ENCODE measurements around the gene DPH3. TPM values are rescaled to one million over a fixed set of nuclear protein-coding genes. Genes with fewer than 3 reads are reported as not detected.

The DPH3 gene
- total RNA-seq, 1 donor from 2014 or later, result 20.5 TPM

- intact Hi-C loops (cut with DNase I), result no loop called here
- ATAC-seq (peak; percentile 46), DNase-seq (ENCODE audit: missing footprints) (no peak)
Observed at GRCh38 chr3:16297997-16298885, 33.5 kb upstream of the DPH3 start.

GRCh38 chr3:16295298-16295890, 30.7 kb upstream of the DPH3 start:
- ATAC-seq, result no peak
- no peak for DNase-seq (ENCODE audit: missing footprints)
- intact Hi-C loops (cut with DNase I), result no loop called here

- no peak for ATAC-seq
- intact Hi-C loops (cut with DNase I), result no loop called here
- DNase-seq (ENCODE audit: missing footprints), result no peak
Observed at GRCh38 chr3:16294844-16295243, 30.1 kb upstream of the DPH3 start.

- intact Hi-C loops (cut with DNase I), result loop anchor here (1.0 kb wide), 2 partner anchors 221 to 259 kb away; no protein-coding TSS in a partner anchor
- ATAC-seq (no peak), DNase-seq (ENCODE audit: missing footprints) (no peak)
Observed at GRCh38 chr3:16290827-16291196, 26.1 kb upstream of the DPH3 start.

GRCh38 chr3:16290007-16290826, 25.5 kb upstream of the DPH3 start:
- ATAC-seq (no peak), DNase-seq (ENCODE audit: missing footprints) (no peak)
- intact Hi-C loops (cut with DNase I), result loop anchor here (1.0 kb wide), 2 partner anchors 222 to 260 kb away; no protein-coding TSS in a partner anchor

- intact Hi-C loops (cut with DNase I), result no loop called here
- peak; percentile 51 for ATAC-seq
Observed at GRCh38 chr3:16289144-16289889, 24.6 kb upstream of the DPH3 start.

GRCh38 chr3:16288664-16289063, 23.9 kb upstream of the DPH3 start:
- DNase-seq (ENCODE audit: missing footprints) (no peak), ATAC-seq (peak; percentile 90)
- intact Hi-C loops (cut with DNase I), result no loop called here

More at GRCh38 chr3:16289144-16289889, 24.6 kb upstream of the DPH3 start:
- DNase-seq (ENCODE audit: missing footprints), result no peak

- intact Hi-C loops (cut with DNase I), result no loop called here
- ATAC-seq (no peak), DNase-seq (ENCODE audit: missing footprints) (no peak)
Observed at GRCh38 chr3:16286751-16287543, 22.2 kb upstream of the DPH3 start.

GRCh38 chr3:16286161-16286560, 21.4 kb upstream of the DPH3 start:
- intact Hi-C loops (cut with DNase I), result no loop called here
- no peak for DNase-seq (ENCODE audit: missing footprints)
- no peak for ATAC-seq

GRCh38 chr3:16284633-16285032, 19.9 kb upstream of the DPH3 start:
- intact Hi-C loops (cut with DNase I), result no loop called here
- ATAC-seq, result no peak
- DNase-seq (ENCODE audit: missing footprints), result no peak

GRCh38 chr3:16280671-16281070, 15.9 kb upstream of the DPH3 start:
- DNase-seq (ENCODE audit: missing footprints) (no peak), ATAC-seq (no peak)
- intact Hi-C loops (cut with DNase I), result no loop called here

- peak; percentile 23 for ATAC-seq
- no peak for DNase-seq (ENCODE audit: missing footprints)
- intact Hi-C loops (cut with DNase I), result no loop called here
Observed at GRCh38 chr3:16279010-16279801, 14.5 kb upstream of the DPH3 start.

GRCh38 chr3:16277471-16277870, 12.7 kb upstream of the DPH3 start:
- no peak for ATAC-seq
- DNase-seq (ENCODE audit: missing footprints), result no peak
- intact Hi-C loops (cut with DNase I), result no loop called here

GRCh38 chr3:16273867-16274266, 9.1 kb upstream of the DPH3 start:
- ATAC-seq (no peak), DNase-seq (ENCODE audit: missing footprints) (no peak)
- intact Hi-C loops (cut with DNase I), result no loop called here

- DNase-seq (ENCODE audit: missing footprints) (no peak), ATAC-seq (no peak)
- intact Hi-C loops (cut with DNase I), result no loop called here
Observed at GRCh38 chr3:16272588-16272987, 7.8 kb upstream of the DPH3 start.

- intact Hi-C loops (cut with DNase I), result no loop called here
- DNase-seq (ENCODE audit: missing footprints) (no peak), ATAC-seq (no peak)
Observed at GRCh38 chr3:16270855-16271254, 6.1 kb upstream of the DPH3 start.

- DNase-seq (ENCODE audit: missing footprints), result no peak
- no peak for ATAC-seq
Observed at GRCh38 chr3:16266714-16267113, 2.0 kb upstream of the DPH3 start.

More at GRCh38 chr3:16266714-16267113, 2.0 kb upstream of the DPH3 start:
- intact Hi-C loops (cut with DNase I), result loop anchor here (1.0 kb wide), 1 partner anchor 284 kb away; no protein-coding TSS in a partner anchor
